K562 (cell line): ENCODE measurements around the gene ALDH16A1. TPM values are rescaled to one million over a fixed set of nuclear protein-coding genes. Genes with fewer than 3 reads are reported as not detected.

ENCODE experiments used
- ARID1B ChIP-seq: fragments of 450-650 bp; IDR thresholded peaks from 2 replicates; pipeline ENCODE4 v1.6.1; 2016; ENCODE audit warnings: antibody characterized with exemption, mild to moderate bottlenecking, inconsistent platforms
- CHAMP1 ChIP-seq: fragments of 450-650 bp; IDR thresholded peaks from 2 replicates; pipeline ENCODE4 v1.6.1; 2016; ENCODE audit warnings: mild to moderate bottlenecking
- HNRNPH1 ChIP-seq: fragments of 200-400 bp; formaldehyde crosslinking; optimal IDR thresholded peaks from 2 replicates; pipeline ENCODE3; 2017; ENCODE audit warnings: low read depth, mild to moderate bottlenecking, low read length, moderate library complexity
- HNRNPK ChIP-seq: fragments of 200-400 bp; formaldehyde crosslinking; IDR thresholded peaks from one replicate; pipeline ENCODE4 v1.6.1; 2018; ENCODE audit warnings: mild to moderate bottlenecking, low read depth, low read length; ENCODE audit not compliant: poor library complexity, severe bottlenecking
- IFI16 ChIP-seq: fragments of 250-450 bp; sonication (Bioruptor Pico); IDR thresholded peaks from 2 replicates; pipeline ENCODE4 v2.1.2; 2022; ENCODE audit warnings: mild to moderate bottlenecking, inconsistent platforms
- MXD1 ChIP-seq: fragments of 250-450 bp; sonication (Bioruptor Pico); IDR thresholded peaks from 2 replicates; pipeline ENCODE4 v1.8.0; 2021; ENCODE audit warnings: borderline replicate concordance, mild to moderate bottlenecking, moderate library complexity; ENCODE audit not compliant: poor library complexity, severe bottlenecking
- OTX1 ChIP-seq: fragments of 450-650 bp; formaldehyde crosslinking; IDR thresholded peaks from 2 replicates; pipeline ENCODE4 v1.4.0; 2022; ENCODE audit warnings: mild to moderate bottlenecking
- SMARCC2 ChIP-seq: fragments of 450-650 bp; IDR thresholded peaks from 2 replicates; pipeline ENCODE4 v1.6.1; 2017; ENCODE audit warnings: antibody characterized with exemption, moderate library complexity, mild to moderate bottlenecking, low read depth
- U2AF2 ChIP-seq: fragments of 200-400 bp; formaldehyde crosslinking; optimal IDR thresholded peaks from 2 replicates; pipeline ENCODE3; 2017; ENCODE audit warnings: low read depth, mild to moderate bottlenecking, low read length
- ZNF778 ChIP-seq: fragments of 450-650 bp; formaldehyde crosslinking; IDR thresholded peaks from 2 replicates; pipeline ENCODE4 v1.4.0; 2020; ENCODE audit warnings: mild to moderate bottlenecking, moderate library complexity
- polyA plus RNA-seq, 8 experiments: library from polyadenylated mRNA; depleted of rRNA in 4 of 8; stranded (reverse) in 5 of 8; unstranded in 3 of 8; fragments of >200 nt; fragmentation: Nextera tagmentation in 2 of 8; fragmentation: Illumina TruSeq in 1 of 8; extraction: Ambion mirVana in 2 of 8; extraction: Trizol in 1 of 8; gene quantifications; 2 replicates each; pipeline versions ENCODE4 v1.2.1 to v1.2.3, GENCODE V29; 2011 to 2014; ENCODE audit warnings: inconsistent platforms in 1 of 8, missing spikeins in 1 of 8
- total RNA-seq, 7 experiments: library from RNA; depleted of rRNA in 6 of 7; stranded (reverse); fragments of >200 nt in 6 of 7; fragmentation: Illumina TruSeq in 2 of 7; extraction: Trizol in 2 of 7; gene quantifications; 2 replicates each; pipeline versions ENCODE4 v1.2.1 to v1.2.3, GENCODE V29; 2011 to 2021; ENCODE audit warnings: low replicate concordance in 1 of 7
- TF ChIP-seq, protein P1 (sequence below), 2 experiments: fragments of 450-650 bp in 1 of 2; IDR thresholded peaks; 2 replicates each; pipeline ENCODE4 v1.6.1; 2011 to 2017; ENCODE audit warnings: low read depth in 2 of 2, antibody characterized with exemption in 1 of 2, borderline replicate concordance in 1 of 2, low read length in 1 of 2, mild to moderate bottlenecking in 1 of 2, mixed read lengths in 1 of 2; ENCODE audit not compliant: control insufficient read depth in 1 of 2
- TF ChIP-seq, protein P2 (sequence below): sonication (generic); formaldehyde crosslinking; IDR thresholded peaks from 2 replicates; pipeline ENCODE4 v1.8.0; 2022; ENCODE audit warnings: missing genetic modification reagents, mild to moderate bottlenecking, borderline replicate concordance
- TF ChIP-seq, protein P3 (sequence below): IDR thresholded peaks from 3 replicates; pipeline ENCODE4 v1.6.1; 2011; ENCODE audit warnings: borderline replicate concordance, mild to moderate bottlenecking, moderate library complexity; ENCODE audit not compliant: insufficient read length; ENCODE audit errors: extremely low read depth
- TF ChIP-seq, protein P4 (sequence below), 2 experiments: fragments of 450-650 bp; IDR thresholded peaks; 2 replicates each; pipeline ENCODE4 v1.6.1; 2016

ALDH16A1 gene
- total and polyA plus RNA-seq, 9 of the 15 experiments (the other 6 are each of a cell fraction or from before 2014, with no cell fraction given): 2.2 to 52.2 (median 7.6) TPM

DNA sequence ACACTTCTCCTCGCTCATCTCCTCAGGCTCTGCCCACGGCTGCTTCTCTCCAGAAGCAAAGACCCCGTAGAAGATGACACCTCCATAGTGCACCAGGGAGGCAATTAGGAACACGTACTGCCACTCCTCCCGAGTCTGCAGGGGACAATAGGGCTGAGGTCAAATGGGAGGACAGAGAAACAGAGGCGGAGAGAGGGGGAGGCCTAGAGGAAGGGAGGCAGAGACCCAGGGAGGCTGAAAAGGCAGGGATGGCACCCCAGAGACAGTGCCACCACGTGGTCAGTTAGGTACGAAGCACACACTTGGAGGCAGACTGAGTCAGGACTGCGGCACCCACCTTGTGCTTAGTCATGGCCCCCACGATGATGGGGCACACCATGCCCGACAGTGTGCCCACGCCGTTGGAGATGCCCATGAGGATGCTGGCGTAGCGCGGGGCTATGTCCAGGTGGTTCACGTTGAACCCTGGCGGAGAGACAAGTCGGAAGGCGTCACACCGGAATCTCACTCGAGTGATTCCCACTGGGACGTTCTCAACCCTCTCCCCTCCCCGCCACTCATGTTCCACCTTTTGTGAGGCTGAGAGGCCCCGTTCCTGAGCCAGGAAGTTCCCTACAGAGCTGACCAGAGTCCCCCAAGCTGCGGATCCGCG lies 22.2 kb upstream of the ALDH16A1 start (continued):
- TF ChIP-seq ZNF778 (CRISPR knock-in tag): no peak
- no peak for TF ChIP-seq OTX1 (CRISPR knock-in tag)
- TF ChIP-seq, protein P1, sequence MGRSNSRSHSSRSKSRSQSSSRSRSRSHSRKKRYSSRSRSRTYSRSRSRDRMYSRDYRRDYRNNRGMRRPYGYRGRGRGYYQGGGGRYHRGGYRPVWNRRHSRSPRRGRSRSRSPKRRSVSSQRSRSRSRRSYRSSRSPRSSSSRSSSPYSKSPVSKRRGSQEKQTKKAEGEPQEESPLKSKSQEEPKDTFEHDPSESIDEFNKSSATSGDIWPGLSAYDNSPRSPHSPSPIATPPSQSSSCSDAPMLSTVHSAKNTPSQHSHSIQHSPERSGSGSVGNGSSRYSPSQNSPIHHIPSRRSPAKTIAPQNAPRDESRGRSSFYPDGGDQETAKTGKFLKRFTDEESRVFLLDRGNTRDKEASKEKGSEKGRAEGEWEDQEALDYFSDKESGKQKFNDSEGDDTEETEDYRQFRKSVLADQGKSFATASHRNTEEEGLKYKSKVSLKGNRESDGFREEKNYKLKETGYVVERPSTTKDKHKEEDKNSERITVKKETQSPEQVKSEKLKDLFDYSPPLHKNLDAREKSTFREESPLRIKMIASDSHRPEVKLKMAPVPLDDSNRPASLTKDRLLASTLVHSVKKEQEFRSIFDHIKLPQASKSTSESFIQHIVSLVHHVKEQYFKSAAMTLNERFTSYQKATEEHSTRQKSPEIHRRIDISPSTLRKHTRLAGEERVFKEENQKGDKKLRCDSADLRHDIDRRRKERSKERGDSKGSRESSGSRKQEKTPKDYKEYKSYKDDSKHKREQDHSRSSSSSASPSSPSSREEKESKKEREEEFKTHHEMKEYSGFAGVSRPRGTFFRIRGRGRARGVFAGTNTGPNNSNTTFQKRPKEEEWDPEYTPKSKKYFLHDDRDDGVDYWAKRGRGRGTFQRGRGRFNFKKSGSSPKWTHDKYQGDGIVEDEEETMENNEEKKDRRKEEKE (IDR thresholded peaks at IDR 0.05; ENCODE audit: borderline replicate concordance in 1 of 2, control insufficient read depth in 1 of 2, low read depth in 2 of 2, low read length in 1 of 2): no peak
- TF ChIP-seq IFI16 (CRISPR knock-in tag): no peak
- TF ChIP-seq ARID1B: no peak; the same call in 1 of the 2 replicates
- no peak for TF ChIP-seq U2AF2
- TF ChIP-seq, protein P2, sequence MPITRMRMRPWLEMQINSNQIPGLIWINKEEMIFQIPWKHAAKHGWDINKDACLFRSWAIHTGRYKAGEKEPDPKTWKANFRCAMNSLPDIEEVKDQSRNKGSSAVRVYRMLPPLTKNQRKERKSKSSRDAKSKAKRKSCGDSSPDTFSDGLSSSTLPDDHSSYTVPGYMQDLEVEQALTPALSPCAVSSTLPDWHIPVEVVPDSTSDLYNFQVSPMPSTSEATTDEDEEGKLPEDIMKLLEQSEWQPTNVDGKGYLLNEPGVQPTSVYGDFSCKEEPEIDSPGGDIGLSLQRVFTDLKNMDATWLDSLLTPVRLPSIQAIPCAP: no peak
- TF ChIP-seq, protein P3, sequence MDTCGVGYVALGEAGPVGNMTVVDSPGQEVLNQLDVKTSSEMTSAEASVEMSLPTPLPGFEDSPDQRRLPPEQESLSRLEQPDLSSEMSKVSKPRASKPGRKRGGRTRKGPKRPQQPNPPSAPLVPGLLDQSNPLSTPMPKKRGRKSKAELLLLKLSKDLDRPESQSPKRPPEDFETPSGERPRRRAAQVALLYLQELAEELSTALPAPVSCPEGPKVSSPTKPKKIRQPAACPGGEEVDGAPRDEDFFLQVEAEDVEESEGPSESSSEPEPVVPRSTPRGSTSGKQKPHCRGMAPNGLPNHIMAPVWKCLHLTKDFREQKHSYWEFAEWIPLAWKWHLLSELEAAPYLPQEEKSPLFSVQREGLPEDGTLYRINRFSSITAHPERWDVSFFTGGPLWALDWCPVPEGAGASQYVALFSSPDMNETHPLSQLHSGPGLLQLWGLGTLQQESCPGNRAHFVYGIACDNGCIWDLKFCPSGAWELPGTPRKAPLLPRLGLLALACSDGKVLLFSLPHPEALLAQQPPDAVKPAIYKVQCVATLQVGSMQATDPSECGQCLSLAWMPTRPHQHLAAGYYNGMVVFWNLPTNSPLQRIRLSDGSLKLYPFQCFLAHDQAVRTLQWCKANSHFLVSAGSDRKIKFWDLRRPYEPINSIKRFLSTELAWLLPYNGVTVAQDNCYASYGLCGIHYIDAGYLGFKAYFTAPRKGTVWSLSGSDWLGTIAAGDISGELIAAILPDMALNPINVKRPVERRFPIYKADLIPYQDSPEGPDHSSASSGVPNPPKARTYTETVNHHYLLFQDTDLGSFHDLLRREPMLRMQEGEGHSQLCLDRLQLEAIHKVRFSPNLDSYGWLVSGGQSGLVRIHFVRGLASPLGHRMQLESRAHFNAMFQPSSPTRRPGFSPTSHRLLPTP: no peak
- TF ChIP-seq SMARCC2: no peak
- TF ChIP-seq CHAMP1: no peak
- TF ChIP-seq HNRNPK: no peak
- no peak for TF ChIP-seq MXD1 (CRISPR knock-in tag)
- TF ChIP-seq, protein P4, sequence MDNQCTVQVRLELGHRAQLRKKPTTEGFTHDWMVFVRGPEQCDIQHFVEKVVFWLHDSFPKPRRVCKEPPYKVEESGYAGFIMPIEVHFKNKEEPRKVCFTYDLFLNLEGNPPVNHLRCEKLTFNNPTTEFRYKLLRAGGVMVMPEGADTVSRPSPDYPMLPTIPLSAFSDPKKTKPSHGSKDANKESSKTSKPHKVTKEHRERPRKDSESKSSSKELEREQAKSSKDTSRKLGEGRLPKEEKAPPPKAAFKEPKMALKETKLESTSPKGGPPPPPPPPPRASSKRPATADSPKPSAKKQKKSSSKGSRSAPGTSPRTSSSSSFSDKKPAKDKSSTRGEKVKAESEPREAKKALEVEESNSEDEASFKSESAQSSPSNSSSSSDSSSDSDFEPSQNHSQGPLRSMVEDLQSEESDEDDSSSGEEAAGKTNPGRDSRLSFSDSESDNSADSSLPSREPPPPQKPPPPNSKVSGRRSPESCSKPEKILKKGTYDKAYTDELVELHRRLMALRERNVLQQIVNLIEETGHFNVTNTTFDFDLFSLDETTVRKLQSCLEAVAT (IDR thresholded peaks at IDR 0.05): 0 out of 4 replicates have a peak, but pooled peaks of 1 of the 2 experiments have one; percentile 19
- TF ChIP-seq HNRNPH1: no peak
